A549 (cell line): ENCODE results near the gene CRTAP. TPM values are rescaled to one million over a fixed set of nuclear protein-coding genes. Genes with fewer than 3 reads are reported as not detected.
"Not testable (repeated sequence)": the region's sequence is repeated elsewhere in the genome, so short reads cannot be mapped to it uniquely, and the experiment has no call there.

Experiments
- ATAC-seq, 2 experiments: fragments of 200-7000 bp in 1 of 2; fragments of >200 bp in 1 of 2; cut with Nextera tagmentation in 1 of 2; cut with Tn5 transposase in 1 of 2; 3 replicates each; pipeline versions ENCODE4 v1.8.0 to v1.9.1; 2018 to 2020; ENCODE audit warnings: mild to moderate bottlenecking in 1 of 2, moderate library complexity in 1 of 2
- CTCF ChIA-PET: fragments of 300-600 bp; sonication (Branson Sonifier 250); formaldehyde crosslinking; extraction: SDS; loops from one replicate; lab custom pipeline; 2021; ENCODE audit warnings: antibody characterized with exemption, inconsistent platforms; lab: Yijun Ruan, JAX
- POLR2A ChIA-PET: fragments of 350-600 bp; formaldehyde crosslinking; extraction: SDS; loops from one replicate; lab custom pipeline; 2021; ENCODE audit warnings: antibody characterized with exemption, inconsistent platforms; lab: Yijun Ruan, JAX
- DNase-seq, 2 experiments: peaks; one replicate each; pipeline versions ENCODE4 v3.0.0 to v3.0.0-alpha.2; 2011 to 2016; ENCODE audit warnings: low read depth in 1 of 2, low spot score in 1 of 2
- FAIRE-seq: peaks from 2 replicates; lab custom pipeline; 2011; peaks lifted over from hg19 to GRCh38; lab: Jason Lieb, UNC
- H3K27ac ChIP-seq, 2 experiments: fragments of >200 bp; sonication (Bioruptor Twin); formaldehyde crosslinking; 3 replicates each; pipeline ENCODE4 v1.5.1; 2016 to 2017
- H3K4me1 ChIP-seq: fragments of >200 bp; sonication (Bioruptor Twin); formaldehyde crosslinking; 3 replicates; pipeline ENCODE4 v1.6.1; 2016
- H3K4me2 ChIP-seq: fragments of >200 bp; sonication (Bioruptor Twin); formaldehyde crosslinking; 3 replicates; pipeline ENCODE4 v1.6.1; 2016
- H3K4me3 ChIP-seq: fragments of >200 bp; sonication (Bioruptor Twin); formaldehyde crosslinking; 3 replicates; pipeline ENCODE4 v1.5.1; 2016
- H3K9me3 ChIP-seq: fragments of >200 bp; sonication (Bioruptor Twin); formaldehyde crosslinking; 3 replicates; pipeline ENCODE4 v1.6.1; 2016
- ATOH8 ChIP-seq: fragments of 250-450 bp; sonication (Bioruptor Pico); IDR thresholded peaks from 2 replicates; pipeline ENCODE4 v1.5.0; 2020; ENCODE audit warnings: low read depth, mild to moderate bottlenecking, moderate library complexity
- CBX2 ChIP-seq: fragments of 200-600 bp; sonication (generic); IDR thresholded peaks from 2 replicates; pipeline ENCODE4 v1.6.1; 2016; ENCODE audit warnings: low read depth, mild to moderate bottlenecking, borderline replicate concordance
- E2F6 ChIP-seq: IDR thresholded peaks from 2 replicates; pipeline ENCODE4 v1.6.1; 2012; ENCODE audit warnings: low read depth, borderline replicate concordance
- EHF ChIP-seq: fragments of 250-450 bp; sonication (Bioruptor Pico); IDR thresholded peaks from 2 replicates; pipeline ENCODE4 v1.5.0; 2020; ENCODE audit warnings: mild to moderate bottlenecking
- FOSB ChIP-seq: fragments of 250-450 bp; sonication (Bioruptor Pico); IDR thresholded peaks from 2 replicates; pipeline ENCODE4 v1.5.0; 2020; ENCODE audit warnings: mild to moderate bottlenecking, moderate library complexity
- FOSL2 ChIP-seq, 2 experiments: fragments of 450-650 bp in 1 of 2; fragments of >200 bp in 1 of 2; sonication (Bioruptor Twin) in 1 of 2; formaldehyde crosslinking; IDR thresholded peaks; 2 replicates each; pipeline versions ENCODE4 v1.5.0 to v1.6.1; 2016 to 2020; ENCODE audit warnings: mild to moderate bottlenecking in 1 of 2, moderate library complexity in 1 of 2
- HES2 ChIP-seq: fragments of >200 bp; sonication (Bioruptor Twin); formaldehyde crosslinking; IDR thresholded peaks from 2 replicates; pipeline ENCODE4 v1.6.1; 2016
- HOXA7 ChIP-seq: fragments of 250-450 bp; sonication (Bioruptor Pico); IDR thresholded peaks from 2 replicates; pipeline ENCODE4 v1.5.0; 2020; ENCODE audit warnings: mild to moderate bottlenecking, moderate library complexity
- KDM1A ChIP-seq: fragments of 200-600 bp; sonication (generic); IDR thresholded peaks from 2 replicates; pipeline ENCODE4 v1.6.1; 2016; ENCODE audit warnings: low read depth, mild to moderate bottlenecking
- KDM5A ChIP-seq: fragments of 200-600 bp; sonication (generic); IDR thresholded peaks from 2 replicates; pipeline ENCODE4 v1.6.1; 2016; ENCODE audit warnings: antibody characterized with exemption, mild to moderate bottlenecking
- MAZ ChIP-seq: fragments of 150-350 bp; IDR thresholded peaks from 2 replicates; pipeline ENCODE4 v1.6.1; 2014; ENCODE audit warnings: antibody characterized with exemption, low read depth, low read length, borderline replicate concordance
- MYC ChIP-seq: IDR thresholded peaks from 2 replicates; pipeline ENCODE4 v1.6.1; 2012; ENCODE audit warnings: mild to moderate bottlenecking, inconsistent platforms, low read length, improper control_type of control experiment, borderline replicate concordance
- NFE2L2 ChIP-seq: fragments of 150-350 bp; conservative IDR thresholded peaks from 2 replicates; pipeline ENCODE4 v1.6.1; 2014; ENCODE audit warnings: low read length
- NR3C1 ChIP-seq: fragments of >200 bp; sonication (Bioruptor Twin); formaldehyde crosslinking; IDR thresholded peaks from 3 replicates; pipeline ENCODE4 v1.6.1; 2017
- POLR2A ChIP-seq: IDR thresholded peaks from 2 replicates; pipeline ENCODE4 v1.6.1; 2012; ENCODE audit warnings: mild to moderate bottlenecking, low read length
- POLR2AphosphoS2 ChIP-seq: conservative IDR thresholded peaks from 2 replicates; pipeline ENCODE4 v1.6.1; 2012; ENCODE audit warnings: low read length, improper control_type of control experiment, inconsistent platforms
- TFCP2L1 ChIP-seq: fragments of 250-450 bp; sonication (Bioruptor Pico); IDR thresholded peaks from 2 replicates; pipeline ENCODE4 v1.5.0; 2021; ENCODE audit warnings: mild to moderate bottlenecking
- ZFP36 ChIP-seq: fragments of 450-650 bp; IDR thresholded peaks from 2 replicates; pipeline ENCODE4 v1.6.1; 2014; ENCODE audit warnings: borderline replicate concordance; ENCODE audit not compliant: partially characterized antibody
- ZNF302 ChIP-seq: fragments of 250-450 bp; sonication (Bioruptor Pico); IDR thresholded peaks from 2 replicates; pipeline ENCODE4 v1.9.0; 2021; ENCODE audit warnings: inconsistent platforms, mild to moderate bottlenecking, moderate library complexity
- WGBS: methylation state at CpG from one replicate; pipeline ENCODE4 v1.1.6; 2017; ENCODE audit errors: missing lambda C conversion rate; 5-methylcytosine and 5-hydroxymethylcytosine counted together
- polyA plus RNA-seq, 4 experiments: library from polyadenylated mRNA; depleted of rRNA in 3 of 4; stranded (reverse); fragments of >200 nt; fragmentation: RNase III in 1 of 4; extraction: RNeasy Plus Mini Kit Qiagen cat#74134 plus additional on column Dnase treatment in 1 of 4; gene quantifications; 2 replicates in 3 of 4; 3 replicates in 1 of 4; pipeline ENCODE4 v1.2.3, GENCODE V29; 2011 to 2017
- TF ChIP-seq, protein P1 (sequence below): fragments of 250-450 bp; sonication (Bioruptor Pico); IDR thresholded peaks from 2 replicates; pipeline ENCODE4 v1.5.0; 2021; ENCODE audit warnings: mild to moderate bottlenecking, moderate library complexity, borderline replicate concordance
- TF ChIP-seq, protein P2 (sequence below): fragments of 450-650 bp; IDR thresholded peaks from 2 replicates; pipeline ENCODE4 v1.6.1; 2014; ENCODE audit warnings: antibody characterized with exemption

CRTAP gene
- polyA plus RNA-seq, 2 of the 4 experiments (the other 2 are of a cell fraction) = 181 to 355 TPM

DNA sequence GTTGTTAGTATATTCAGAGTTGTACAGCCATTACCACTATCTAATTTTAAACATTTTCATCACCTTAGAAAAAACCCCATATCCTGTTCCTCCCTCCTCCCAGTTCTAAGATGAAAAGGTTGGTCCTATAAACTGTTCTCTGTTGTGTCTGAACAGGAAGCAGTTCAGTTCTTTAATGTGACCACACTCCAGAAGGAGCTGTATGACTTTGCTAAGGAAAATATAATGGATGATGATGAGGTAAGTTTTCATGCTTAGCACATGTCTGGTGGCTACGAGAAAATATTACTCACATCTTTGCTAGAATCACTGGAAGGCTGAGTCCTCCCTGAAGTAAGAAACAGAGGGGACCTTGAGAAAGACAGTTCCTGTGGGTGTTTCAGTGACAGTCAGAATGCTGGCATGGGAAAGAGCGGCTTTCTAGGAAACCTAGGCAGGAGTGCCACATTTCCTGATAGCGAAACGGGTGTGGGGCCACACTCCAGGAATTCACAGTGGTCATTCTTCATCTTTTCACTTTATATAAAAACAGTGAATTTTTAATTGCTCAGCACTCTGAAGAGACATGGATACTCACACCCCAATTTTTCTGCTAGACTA lies 20.3 kb downstream of the CRTAP start:
- Histone ChIP-seq H3K4me3 (no peak overlapping the region), H3K4me2 (no peak overlapping the region), H3K27ac (no peak overlapping the region), H3K9me3 (no peaks in the 10 kb centered on the region), H3K4me1 (0 out of 3 replicates have a peak, but pooled peaks cover 5% of the 10 kb centered on the region)
- DNase-seq (no peak), ATAC-seq (no peak), FAIRE-seq (no peak)
- WGBS = 93% methylated on average over 3 of the region's 4 CpGs
- ChIA-PET CTCF (interaction anchor here (8.3 kb wide), 1 partner anchor 236 kb away, joined by 187 read pairs; no protein-coding TSS in a partner anchor), POLR2A (no interaction called here)
- TF ChIP-seq TFCP2L1 (CRISPR knock-in tag) (no peak), HOXA7 (CRISPR knock-in tag) (no peak), POLR2A (no peak), NFE2L2 (no peak)

- TF ChIP-seq CBX2 (no peak), FOSL2 (IDR thresholded peaks at IDR 0.05) (no peak), FOSL2 (CRISPR knock-in tag; IDR thresholded peaks at IDR 0.05) (no peak), KDM5A (no peak), MYC (no peak), ZNF302 (no peak), FOSB (CRISPR knock-in tag) (no peak)
- TF ChIP-seq, all 56 proteins: peak for 0
- no peaks in the 10 kb centered on the region for H3K9me3 ChIP-seq
- POLR2A ChIA-PET = no interaction called here
Measured at GRCh38 chr3:33137691-33138090, 23.9 kb downstream of the CRTAP start.

GRCh38 chr3:33139006-33139623 lies 25.3 kb downstream of the CRTAP start:
- H3K27ac ChIP-seq, POLR2A ChIA-PET, H3K9me3 ChIP-seq, H3K4me3 ChIP-seq, FAIRE-seq, H3K4me1 ChIP-seq, CTCF ChIA-PET, H3K4me2 ChIP-seq, DNase-seq, ATAC-seq: not testable (repeated sequence)
- 90% methylated on average over 8 of the region's 8 CpGs for WGBS

More at GRCh38 chr3:33137691-33138090, 23.9 kb downstream of the CRTAP start:
- Histone ChIP-seq H3K27ac (no peak overlapping the region), H3K4me1 (no peaks in the 10 kb centered on the region), H3K4me2 (no peak overlapping the region), H3K4me3 (no peak overlapping the region)
- CTCF ChIA-PET = interaction anchor here (1.5 kb wide), 1 partner anchor 235 kb away, joined by 4 read pairs; no protein-coding TSS in a partner anchor
- no peak for FAIRE-seq
- no peak for DNase-seq
- WGBS = 89% methylated on average over 1 of the region's 1 CpG
- no peak for ATAC-seq

DNA sequence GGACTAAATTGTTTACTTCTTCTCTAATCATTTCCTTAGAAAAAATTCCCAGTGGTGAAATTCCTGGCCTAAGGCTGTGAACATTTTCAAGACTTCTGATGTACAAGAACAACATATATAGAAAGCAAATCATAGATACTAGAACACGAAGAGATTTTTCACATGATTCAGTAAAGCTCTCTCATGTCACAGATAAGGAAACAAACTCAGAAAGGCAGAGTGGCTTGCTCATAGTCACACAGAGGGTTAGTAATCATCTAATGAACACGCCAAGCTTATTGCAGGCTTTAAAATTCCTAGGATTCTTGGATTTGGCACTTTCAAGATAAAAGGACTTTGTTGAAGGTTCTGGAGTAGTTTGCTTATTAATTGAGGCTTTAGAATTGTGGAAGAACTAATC lies 26.2 kb downstream of the CRTAP start:
- FAIRE-seq (no peak), ATAC-seq (no peak), DNase-seq (no peak)
- Histone ChIP-seq H3K27ac (no peak overlapping the region), H3K4me1 (no peaks in the 10 kb centered on the region), H3K4me2 (no peak overlapping the region), H3K4me3 (no peak overlapping the region), H3K9me3 (no peaks in the 10 kb centered on the region)
- ChIA-PET CTCF (interaction anchor here (0.9 to 4.8 kb wide), 3 partner anchors 8 to 232 kb away, joined by 3 to 35 read pairs (median 17); no protein-coding TSS in a partner anchor), POLR2A (no interaction called here)
- WGBS = 74% methylated on average over 2 of the region's 2 CpGs
- TF ChIP-seq HES2 (no peak), POLR2A (no peak), E2F6 (no peak)

DNA sequence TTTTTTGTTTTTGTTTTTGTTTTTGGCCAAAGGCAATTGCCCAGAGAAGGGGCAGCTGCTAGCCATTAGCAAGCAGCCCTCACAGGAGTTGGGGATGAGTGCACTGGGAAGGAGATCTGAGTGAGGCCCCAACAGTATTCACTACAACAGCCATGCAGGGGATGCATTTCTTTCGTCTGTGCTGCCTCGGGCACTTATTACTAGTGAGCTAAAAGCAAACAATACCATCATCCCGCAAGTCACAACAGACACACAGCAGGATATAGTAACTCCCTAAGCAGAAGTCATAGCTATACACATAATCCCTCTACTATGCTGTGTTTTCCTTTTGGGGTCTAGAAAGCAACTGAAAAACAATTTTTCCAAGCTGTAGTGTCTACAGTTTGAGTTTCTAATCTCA lies 27.2 kb downstream of the CRTAP start:
- CTCF ChIA-PET = interaction anchor here (0.7 to 4.8 kb wide), 6 partner anchors 9 to 231 kb away, joined by 3 to 35 read pairs (median 4); no protein-coding TSS in a partner anchor
- FAIRE-seq = no peak
- POLR2A ChIA-PET = no interaction called here
- Histone ChIP-seq H3K27ac (no peak overlapping the region), H3K4me1 (no peaks in the 10 kb centered on the region), H3K4me3 (no peak overlapping the region), H3K9me3 (no peaks in the 10 kb centered on the region), H3K4me2 (no peak overlapping the region)
- WGBS = 74% methylated on average over 3 of the region's 3 CpGs
- no peak for ATAC-seq
- no peak for DNase-seq
- TF ChIP-seq TFCP2L1 (CRISPR knock-in tag) = no peak
- no peak for TF ChIP-seq FOSB (CRISPR knock-in tag)
- no peak for TF ChIP-seq NR3C1
- no peak for TF ChIP-seq MYC
- TF ChIP-seq ZFP36 = no peak
- no peak for TF ChIP-seq ATOH8 (CRISPR knock-in tag)
- TF ChIP-seq, protein P1, sequence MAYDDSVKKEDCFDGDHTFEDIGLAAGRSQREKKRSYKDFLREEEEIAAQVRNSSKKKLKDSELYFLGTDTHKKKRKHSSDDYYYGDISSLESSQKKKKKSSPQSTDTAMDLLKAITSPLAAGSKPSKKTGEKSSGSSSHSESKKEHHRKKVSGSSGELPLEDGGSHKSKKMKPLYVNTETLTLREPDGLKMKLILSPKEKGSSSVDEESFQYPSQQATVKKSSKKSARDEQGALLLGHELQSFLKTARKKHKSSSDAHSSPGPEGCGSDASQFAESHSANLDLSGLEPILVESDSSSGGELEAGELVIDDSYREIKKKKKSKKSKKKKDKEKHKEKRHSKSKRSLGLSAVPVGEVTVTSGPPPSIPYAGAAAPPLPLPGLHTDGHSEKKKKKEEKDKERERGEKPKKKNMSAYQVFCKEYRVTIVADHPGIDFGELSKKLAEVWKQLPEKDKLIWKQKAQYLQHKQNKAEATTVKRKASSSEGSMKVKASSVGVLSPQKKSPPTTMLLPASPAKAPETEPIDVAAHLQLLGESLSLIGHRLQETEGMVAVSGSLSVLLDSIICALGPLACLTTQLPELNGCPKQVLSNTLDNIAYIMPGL (CRISPR knock-in tag) = no peak
- TF ChIP-seq POLR2AphosphoS2 = no peak
- TF ChIP-seq, protein P2, sequence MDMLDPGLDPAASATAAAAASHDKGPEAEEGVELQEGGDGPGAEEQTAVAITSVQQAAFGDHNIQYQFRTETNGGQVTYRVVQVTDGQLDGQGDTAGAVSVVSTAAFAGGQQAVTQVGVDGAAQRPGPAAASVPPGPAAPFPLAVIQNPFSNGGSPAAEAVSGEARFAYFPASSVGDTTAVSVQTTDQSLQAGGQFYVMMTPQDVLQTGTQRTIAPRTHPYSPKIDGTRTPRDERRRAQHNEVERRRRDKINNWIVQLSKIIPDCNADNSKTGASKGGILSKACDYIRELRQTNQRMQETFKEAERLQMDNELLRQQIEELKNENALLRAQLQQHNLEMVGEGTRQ = no peak
- TF ChIP-seq EHF (CRISPR knock-in tag) = no peak
- TF ChIP-seq MAZ = no peak
- no peak for TF ChIP-seq KDM1A
